MM.1S (cell line): ENCODE measurements around the gene A3GALT2.

ENCODE experiments used
- DNase-seq: peaks from one replicate; pipeline ENCODE4 v3.0.0-alpha.2; 2015
- H2AFZ ChIP-seq: fragments of 300-600 bp; sonication (generic); 2 replicates; pipeline ENCODE4 v1.6.0; 2016; ENCODE audit warnings: antibody characterized with exemption, low read length
- H3F3A ChIP-seq: fragments of 300-600 bp; sonication (generic); 2 replicates; pipeline ENCODE4 v1.6.1; 2016; ENCODE audit warnings: mild to moderate bottlenecking, antibody characterized with exemption, low read length, moderate library complexity, mixed read lengths; ENCODE audit not compliant: insufficient read depth
- H3K27ac ChIP-seq: fragments of 300-600 bp; sonication (generic); 2 replicates; pipeline ENCODE4 v1.5.1; 2016; ENCODE audit warnings: mild to moderate bottlenecking, low read length
- H3K27me3 ChIP-seq: fragments of 300-600 bp; sonication (generic); replicated peaks from 2 replicates; pipeline ENCODE4 v1.6.0; 2016; ENCODE audit warnings: low read length; ENCODE audit not compliant: insufficient read depth
- H3K36me3 ChIP-seq: fragments of 300-600 bp; sonication (generic); replicated peaks from 2 replicates; pipeline ENCODE4 v1.6.1; 2016; ENCODE audit warnings: mild to moderate bottlenecking, low read length, mixed read lengths; ENCODE audit not compliant: insufficient read depth
- H3K4me1 ChIP-seq: fragments of 300-600 bp; sonication (generic); 2 replicates; pipeline ENCODE4 v1.6.1; 2016; ENCODE audit warnings: low read length, mixed read lengths
- H3K4me2 ChIP-seq: fragments of 300-600 bp; sonication (generic); 2 replicates; pipeline ENCODE4 v1.6.0; 2016; ENCODE audit warnings: low read depth, low read length
- H3K4me3 ChIP-seq: fragments of 300-600 bp; sonication (generic); 2 replicates; pipeline ENCODE4 v1.5.1; 2016; ENCODE audit warnings: low read length, mixed read lengths
- H3K79me2 ChIP-seq: fragments of 300-600 bp; sonication (generic); 2 replicates; pipeline ENCODE4 v1.6.1; 2016; ENCODE audit warnings: mixed run types, low read length, mixed read lengths
- H3K9ac ChIP-seq: fragments of 300-600 bp; sonication (generic); 2 replicates; pipeline ENCODE4 v1.6.1; 2016; ENCODE audit warnings: low read length, mixed read lengths
- H3K9me2 ChIP-seq: fragments of 300-600 bp; sonication (generic); replicated peaks from 2 replicates; pipeline ENCODE4 v1.6.1; 2016; ENCODE audit warnings: mild to moderate bottlenecking, low read length, mixed read lengths; ENCODE audit not compliant: insufficient read depth
- H3K9me3 ChIP-seq: fragments of 300-600 bp; sonication (generic); replicated peaks from 2 replicates; pipeline ENCODE4 v1.6.1; 2016; ENCODE audit warnings: mild to moderate bottlenecking, low read length, mixed read lengths; ENCODE audit not compliant: insufficient read depth
- H4K20me1 ChIP-seq: fragments of 300-600 bp; sonication (generic); 2 replicates; pipeline ENCODE4 v1.6.1; 2016; ENCODE audit warnings: mild to moderate bottlenecking, low read length, moderate library complexity, mixed read lengths; ENCODE audit not compliant: insufficient read depth
- EZH2 ChIP-seq: fragments of 300-600 bp; sonication (generic); optimal IDR thresholded peaks from 2 replicates; pipeline ENCODE3; 2017; ENCODE audit warnings: low read depth, mild to moderate bottlenecking, antibody characterized with exemption, low read length, mixed read lengths
- EZH2phosphoT487 ChIP-seq: fragments of 300-600 bp; sonication (generic); IDR thresholded peaks from 2 replicates; pipeline ENCODE4 v1.6.1; 2018; ENCODE audit warnings: antibody characterized with exemption, low read length
- TF ChIP-seq, protein P1 (sequence below): fragments of 300-600 bp; sonication (generic); IDR thresholded peaks from 2 replicates; pipeline ENCODE4 v1.5.1; 2016; ENCODE audit warnings: antibody characterized with exemption, low read length, mixed read lengths

Gene A3GALT2

DNA sequence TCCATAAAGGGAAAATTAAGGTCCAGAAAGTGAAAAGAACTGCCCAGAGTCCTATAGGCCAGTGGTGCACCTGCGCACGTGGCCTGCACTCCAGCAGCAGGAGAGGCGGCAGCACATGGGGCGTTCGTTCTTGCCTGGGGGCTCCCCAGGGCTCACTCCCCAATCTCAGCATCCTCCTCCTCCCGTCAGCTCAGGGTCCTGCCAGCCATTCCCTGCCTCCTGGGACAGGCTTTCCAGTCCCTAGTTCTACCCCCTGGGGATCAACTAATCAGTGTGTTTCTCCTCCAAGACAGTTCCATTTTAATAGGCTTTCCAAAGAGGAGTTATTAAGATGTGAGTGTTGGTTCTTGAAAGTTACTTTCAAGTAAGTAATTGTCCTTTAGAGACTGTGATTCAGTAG is 1.2 kb upstream of the A3GALT2 start:
- Histone ChIP-seq H3K27me3 (no peaks in the 10 kb centered on the region), H3K9me3 (no peaks in the 10 kb centered on the region), H3K4me1 (no peaks in the 10 kb centered on the region), H3K9ac (no peak overlapping the region), H3K79me2 (no peaks in the 10 kb centered on the region), H2AFZ (no peak overlapping the region), H3K27ac (no peak overlapping the region), H3K36me3 (no peaks in the 10 kb centered on the region), H3F3A (no peaks in the 10 kb centered on the region), H3K9me2 (no peaks in the 10 kb centered on the region), H4K20me1 (no peaks in the 10 kb centered on the region), H3K4me2 (no peak overlapping the region), H3K4me3 (no peak overlapping the region)
- TF ChIP-seq, protein P1, sequence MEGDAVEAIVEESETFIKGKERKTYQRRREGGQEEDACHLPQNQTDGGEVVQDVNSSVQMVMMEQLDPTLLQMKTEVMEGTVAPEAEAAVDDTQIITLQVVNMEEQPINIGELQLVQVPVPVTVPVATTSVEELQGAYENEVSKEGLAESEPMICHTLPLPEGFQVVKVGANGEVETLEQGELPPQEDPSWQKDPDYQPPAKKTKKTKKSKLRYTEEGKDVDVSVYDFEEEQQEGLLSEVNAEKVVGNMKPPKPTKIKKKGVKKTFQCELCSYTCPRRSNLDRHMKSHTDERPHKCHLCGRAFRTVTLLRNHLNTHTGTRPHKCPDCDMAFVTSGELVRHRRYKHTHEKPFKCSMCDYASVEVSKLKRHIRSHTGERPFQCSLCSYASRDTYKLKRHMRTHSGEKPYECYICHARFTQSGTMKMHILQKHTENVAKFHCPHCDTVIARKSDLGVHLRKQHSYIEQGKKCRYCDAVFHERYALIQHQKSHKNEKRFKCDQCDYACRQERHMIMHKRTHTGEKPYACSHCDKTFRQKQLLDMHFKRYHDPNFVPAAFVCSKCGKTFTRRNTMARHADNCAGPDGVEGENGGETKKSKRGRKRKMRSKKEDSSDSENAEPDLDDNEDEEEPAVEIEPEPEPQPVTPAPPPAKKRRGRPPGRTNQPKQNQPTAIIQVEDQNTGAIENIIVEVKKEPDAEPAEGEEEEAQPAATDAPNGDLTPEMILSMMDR, result no peak
- TF ChIP-seq EZH2, result no peak
- no peak for TF ChIP-seq EZH2phosphoT487
- DNase-seq, result no peak

- no peak overlapping the region for H3K27ac ChIP-seq
- no peak overlapping the region for H3K4me2 ChIP-seq
These were observed 280 bp upstream of the A3GALT2 start for GRCh38 chr1:33321178-33321577.

GRCh38 chr1:33319949-33320618 is 814 bp downstream of the A3GALT2 start:
- Histone ChIP-seq H3K9me3 (no peaks in the 10 kb centered on the region), H3K27ac (no peak overlapping the region), H2AFZ (no peak overlapping the region), H3K36me3 (no peaks in the 10 kb centered on the region), H3F3A (no peaks in the 10 kb centered on the region), H3K4me1 (no peaks in the 10 kb centered on the region), H4K20me1 (no peaks in the 10 kb centered on the region), H3K9ac (no peak overlapping the region), H3K4me2 (no peak overlapping the region), H3K9me2 (no peaks in the 10 kb centered on the region), H3K27me3 (no peaks in the 10 kb centered on the region), H3K4me3 (no peak overlapping the region), H3K79me2 (no peaks in the 10 kb centered on the region)
- no peak for TF ChIP-seq EZH2
- TF ChIP-seq EZH2phosphoT487, result no peak
- TF ChIP-seq, protein P1, result no peak
- no peak for DNase-seq

More at GRCh38 chr1:33321178-33321577, 280 bp upstream of the A3GALT2 start:
- TF ChIP-seq, protein P1, result no peak
- no peak for TF ChIP-seq EZH2phosphoT487
- no peak for TF ChIP-seq EZH2
- Histone ChIP-seq H3F3A (no peaks in the 10 kb centered on the region), H2AFZ (no peak overlapping the region), H3K36me3 (no peaks in the 10 kb centered on the region), H3K4me3 (no peak overlapping the region), H3K9ac (no peak overlapping the region), H3K9me3 (no peaks in the 10 kb centered on the region), H3K9me2 (no peaks in the 10 kb centered on the region), H3K27me3 (no peaks in the 10 kb centered on the region), H3K79me2 (no peaks in the 10 kb centered on the region), H4K20me1 (no peaks in the 10 kb centered on the region), H3K4me1 (no peaks in the 10 kb centered on the region)
- DNase-seq, result no peak
